ENCODE data around the gene MYO18A. TPM values are rescaled to one million over a fixed set of nuclear protein-coding genes. Genes with fewer than 3 reads are reported as not detected.

The MYO18A gene
- total RNA-seq, 3 donors from 2014 or later = 31.5 to 71.1 (median 42.3) TPM

DNA sequence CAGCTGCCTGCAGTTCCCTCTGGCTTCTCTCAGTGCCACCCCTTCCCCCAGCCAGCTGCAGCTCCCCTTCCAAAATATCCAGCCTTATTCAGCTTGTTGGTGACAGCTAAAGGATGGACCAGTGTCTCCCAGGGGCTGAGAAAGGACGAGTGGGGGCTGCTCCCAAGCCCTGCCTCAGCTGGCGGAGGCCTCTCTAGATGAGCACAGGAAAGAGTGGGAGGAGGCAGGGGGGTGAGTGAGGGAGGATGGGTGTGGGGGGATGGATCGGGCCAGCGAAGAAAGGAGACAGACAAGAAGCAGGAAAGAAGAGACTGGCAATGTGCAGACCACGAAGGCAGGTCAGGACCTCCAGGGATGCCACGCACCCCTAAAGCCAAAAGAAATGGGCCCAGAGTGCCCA lies 119.7 kb downstream of the MYO18A start:
- Histone ChIP-seq H3K4me3 (no peak overlapping the region), H3K27ac (no peak overlapping the region), H3K27me3 (no peaks in the 10 kb centered on the region), H3K4me1 (no peaks in the 10 kb centered on the region), H3K36me3 (no peaks in the 10 kb centered on the region), H3K9me3 (no peaks in the 10 kb centered on the region)
- no peak for DNase-seq (ENCODE audit: low spot score in 2 of 2)
- TF ChIP-seq POLR2A (IDR thresholded peaks at IDR 0.05) (no peak), POLR2AphosphoS5 (IDR thresholded peaks at IDR 0.05) (no peak)
- intact Hi-C loops (cut with DNase I; ENCODE audit: low total_unique reads) = no loop called here

- H3K27ac ChIP-seq = no peak overlapping the region
- no peak for DNase-seq (ENCODE audit: low spot score in 2 of 2)
- no peak overlapping the region for H3K4me3 ChIP-seq
- H3K27me3 ChIP-seq = no peaks in the 10 kb centered on the region
- TF ChIP-seq CTCF (IDR thresholded peaks at IDR 0.05) (no peak), POLR2A (IDR thresholded peaks at IDR 0.05) (no peak), POLR2AphosphoS5 (IDR thresholded peaks at IDR 0.05) (no peak)
- intact Hi-C loops (cut with DNase I; ENCODE audit: low total_unique reads) = no loop called here
- H3K4me1 ChIP-seq = no peaks in the 10 kb centered on the region
- H3K36me3 ChIP-seq = no peaks in the 10 kb centered on the region
- no peaks in the 10 kb centered on the region for H3K9me3 ChIP-seq
Observed at GRCh38 chr17:29059281-29059680, 120.9 kb downstream of the MYO18A start.

DNA sequence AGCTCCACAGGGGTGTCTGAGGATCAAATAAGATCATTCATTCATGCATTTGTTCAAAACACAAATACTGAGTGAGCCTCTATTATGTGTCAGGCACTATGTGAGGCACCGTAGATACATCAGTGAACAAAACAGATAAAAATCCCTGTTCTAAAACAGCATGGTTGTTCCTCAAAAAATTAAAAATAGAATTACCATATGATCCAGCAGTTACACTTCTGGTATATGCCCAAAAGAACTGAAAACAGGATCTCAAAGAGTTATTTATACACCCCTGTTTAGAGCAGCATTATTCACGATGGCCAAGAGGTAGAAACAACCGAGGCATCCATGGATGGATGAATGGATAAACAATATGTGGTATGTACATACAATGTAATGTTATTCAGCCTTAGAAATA lies 121.8 kb downstream of the MYO18A start:
- Histone ChIP-seq H3K27me3 (no peaks in the 10 kb centered on the region), H3K4me3 (no peak overlapping the region), H3K4me1 (no peaks in the 10 kb centered on the region), H3K36me3 (no peaks in the 10 kb centered on the region), H3K9me3 (no peaks in the 10 kb centered on the region), H3K27ac (no peak overlapping the region)
- TF ChIP-seq POLR2A (IDR thresholded peaks at IDR 0.05) = no peak
- no peak for TF ChIP-seq CTCF (IDR thresholded peaks at IDR 0.05)
- TF ChIP-seq POLR2AphosphoS5 (IDR thresholded peaks at IDR 0.05) = no peak
- no peak for DNase-seq (ENCODE audit: low spot score in 2 of 2)
- intact Hi-C loops (cut with DNase I; ENCODE audit: low total_unique reads) = no loop called here

GRCh38 chr17:29057361-29057760 lies 122.8 kb downstream of the MYO18A start:
- H3K9me3 ChIP-seq = no peaks in the 10 kb centered on the region
- TF ChIP-seq POLR2AphosphoS5 (IDR thresholded peaks at IDR 0.05) (no peak), POLR2A (IDR thresholded peaks at IDR 0.05) (no peak), CTCF (IDR thresholded peaks at IDR 0.05) (no peak)

DNA sequence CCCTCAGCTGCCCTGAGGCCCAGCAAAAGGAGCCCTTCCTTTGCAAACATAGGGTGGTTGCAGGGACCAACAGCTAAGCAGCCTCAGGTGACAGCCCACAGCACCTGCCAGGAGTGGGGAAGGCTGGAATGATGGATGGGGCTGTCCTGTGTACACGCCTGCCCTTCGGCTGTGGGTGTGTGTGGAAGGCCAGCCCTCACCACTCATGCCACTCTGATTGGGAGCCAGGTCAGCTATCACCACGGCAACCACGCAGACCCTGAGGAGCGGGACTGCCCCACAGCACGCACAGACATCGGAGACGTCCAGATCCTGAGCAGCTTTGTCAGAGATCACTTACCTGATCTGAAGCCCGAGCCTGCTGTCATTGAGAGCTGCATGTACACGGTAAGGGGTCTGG lies 125.4 kb downstream of the MYO18A start:
- Histone ChIP-seq H3K4me3 (no peak overlapping the region), H3K36me3 (no peaks in the 10 kb centered on the region), H3K27ac (no peak overlapping the region), H3K9me3 (no peaks in the 10 kb centered on the region), H3K27me3 (no peaks in the 10 kb centered on the region), H3K4me1 (no peaks in the 10 kb centered on the region)
- no peak for DNase-seq (ENCODE audit: low spot score in 2 of 2)
- TF ChIP-seq POLR2AphosphoS5 (IDR thresholded peaks at IDR 0.05) = no peak
- TF ChIP-seq CTCF (IDR thresholded peaks at IDR 0.05) = no peak
- intact Hi-C loops (cut with DNase I; ENCODE audit: low total_unique reads) = loop anchor here (5.0 kb wide), 1 partner anchor 1182 kb away; the partner anchor contains the start of gene SLC6A4

More at GRCh38 chr17:29057361-29057760, 122.8 kb downstream of the MYO18A start:
- H3K4me1 ChIP-seq = no peaks in the 10 kb centered on the region
- no peak for DNase-seq (ENCODE audit: low spot score in 2 of 2)
- intact Hi-C loops (cut with DNase I; ENCODE audit: low total_unique reads) = no loop called here
- no peaks in the 10 kb centered on the region for H3K36me3 ChIP-seq
- no peaks in the 10 kb centered on the region for H3K27me3 ChIP-seq
- H3K4me3 ChIP-seq = no peak overlapping the region
- no peak overlapping the region for H3K27ac ChIP-seq

- DNase-seq (ENCODE audit: low spot score in 2 of 2) = no peak
- intact Hi-C loops (cut with DNase I; ENCODE audit: low total_unique reads) = loop anchor here (5.0 kb wide), 1 partner anchor 1186 kb away; the partner anchor contains the start of gene SLC6A4
- H3K27ac ChIP-seq = no peak overlapping the region
- no peaks in the 10 kb centered on the region for H3K4me1 ChIP-seq
- no peaks in the 10 kb centered on the region for H3K9me3 ChIP-seq
- H3K4me3 ChIP-seq = no peak overlapping the region
- no peaks in the 10 kb centered on the region for H3K27me3 ChIP-seq
- TF ChIP-seq CTCF (IDR thresholded peaks at IDR 0.05) = no peak
- TF ChIP-seq POLR2AphosphoS5 (IDR thresholded peaks at IDR 0.05) = no peak
- no peaks in the 10 kb centered on the region for H3K36me3 ChIP-seq
Observed at GRCh38 chr17:29051731-29052130, 128.5 kb downstream of the MYO18A start.

Measured in breast epithelium (tissue), 4 donors.